HG02678 (cell line): ENCODE results near the gene CIITA.
"Not testable (repeated sequence)": the region's sequence is repeated elsewhere in the genome, so short reads cannot be mapped to it uniquely, and the experiment has no call there.

Experiments
- ATAC-seq: cut with Tn5 transposase; IDR thresholded peaks from one replicate; pipeline ENCODE4 v1.9.1; 2021; ENCODE audit warnings: mild to moderate bottlenecking, moderate library complexity; ENCODE audit not compliant: unreplicated experiment

Gene CIITA

DNA sequence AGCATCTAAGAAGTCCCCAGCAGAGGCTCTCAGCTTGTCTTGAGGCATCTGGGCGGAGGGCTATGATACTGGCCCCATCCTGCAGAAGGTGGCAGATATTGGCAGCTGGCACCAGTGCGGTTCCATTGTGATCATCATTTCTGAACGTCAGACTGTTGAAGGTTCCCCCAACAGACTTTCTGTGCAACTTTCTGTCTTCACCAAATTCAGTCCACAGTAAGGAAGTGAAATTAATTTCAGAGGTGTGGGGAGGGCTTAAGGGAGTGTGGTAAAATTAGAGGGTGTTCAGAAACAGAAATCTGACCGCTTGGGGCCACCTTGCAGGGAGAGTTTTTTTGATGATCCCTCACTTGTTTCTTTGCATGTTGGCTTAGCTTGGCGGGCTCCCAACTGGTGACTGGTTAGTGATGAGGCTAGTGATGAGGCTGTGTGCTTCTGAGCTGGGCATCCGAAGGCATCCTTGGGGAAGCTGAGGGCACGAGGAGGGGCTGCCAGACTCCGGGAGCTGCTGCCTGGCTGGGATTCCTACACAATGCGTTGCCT is at the start of gene CIITA:
TSS of gene CIITA (plus strand) at position 404 of the 543 bp plus-strand sequence. CDS start at position 533, 129 bp downstream.
- ATAC-seq: peak; percentile 54

DNA sequence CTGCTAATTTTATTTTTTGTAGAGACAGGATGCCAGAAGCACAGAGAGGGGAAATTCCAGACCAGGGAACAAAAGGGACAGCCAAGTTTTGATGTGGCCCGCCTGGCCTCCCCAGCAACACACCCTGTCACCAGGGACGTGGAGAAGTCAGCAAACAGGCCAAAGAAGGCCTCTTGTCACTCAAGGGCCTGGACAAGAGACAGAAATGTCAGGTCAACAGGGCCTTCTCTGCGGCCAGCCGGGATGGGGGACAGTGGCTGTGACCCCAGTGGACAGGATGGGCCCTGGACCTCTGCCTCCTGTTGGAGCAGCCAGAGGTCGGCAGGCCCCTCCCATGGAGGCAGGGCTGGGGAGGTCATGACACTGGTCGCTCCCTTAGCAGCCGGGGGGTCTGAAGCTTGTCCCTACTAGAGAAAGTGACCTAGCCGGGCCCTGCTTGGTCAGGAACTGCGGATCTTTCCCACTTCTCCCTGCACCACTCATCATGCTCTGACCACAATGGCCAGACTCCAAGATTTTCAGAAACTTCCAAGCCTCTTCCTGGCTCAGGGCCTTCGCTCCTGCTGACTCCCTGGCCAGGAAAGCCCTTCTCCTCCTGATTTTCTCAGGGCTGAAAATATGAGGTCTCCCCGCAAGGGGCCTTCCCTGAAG is 49.2 kb upstream of the CIITA start:
- no peak for ATAC-seq

DNA sequence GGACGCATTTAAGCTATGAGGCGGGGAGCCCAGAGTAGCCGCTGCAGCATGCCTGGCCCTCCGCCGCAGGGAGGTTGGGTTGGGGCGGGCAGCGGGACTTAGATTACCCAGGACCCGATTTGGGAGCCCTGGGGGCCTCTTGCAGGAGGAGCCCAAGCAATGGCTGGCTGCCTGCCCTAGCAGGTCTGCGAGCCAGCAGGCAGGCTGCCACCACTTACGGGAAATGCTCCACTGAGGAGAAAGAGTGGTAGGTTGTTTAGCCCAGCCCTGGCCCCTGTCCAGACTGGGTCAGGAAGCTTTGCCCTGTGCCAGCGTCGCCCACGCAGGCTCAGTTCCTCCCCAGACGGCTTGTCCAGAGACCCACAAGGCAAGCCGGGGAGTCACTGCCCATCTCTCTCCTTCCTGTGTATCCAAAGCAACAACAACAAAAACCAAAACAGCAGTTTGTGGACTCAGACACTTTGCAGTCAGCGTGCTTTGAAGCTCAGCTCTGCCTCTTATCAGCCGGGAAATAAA is 48.1 kb upstream of the CIITA start:
- ATAC-seq: no peak

DNA sequence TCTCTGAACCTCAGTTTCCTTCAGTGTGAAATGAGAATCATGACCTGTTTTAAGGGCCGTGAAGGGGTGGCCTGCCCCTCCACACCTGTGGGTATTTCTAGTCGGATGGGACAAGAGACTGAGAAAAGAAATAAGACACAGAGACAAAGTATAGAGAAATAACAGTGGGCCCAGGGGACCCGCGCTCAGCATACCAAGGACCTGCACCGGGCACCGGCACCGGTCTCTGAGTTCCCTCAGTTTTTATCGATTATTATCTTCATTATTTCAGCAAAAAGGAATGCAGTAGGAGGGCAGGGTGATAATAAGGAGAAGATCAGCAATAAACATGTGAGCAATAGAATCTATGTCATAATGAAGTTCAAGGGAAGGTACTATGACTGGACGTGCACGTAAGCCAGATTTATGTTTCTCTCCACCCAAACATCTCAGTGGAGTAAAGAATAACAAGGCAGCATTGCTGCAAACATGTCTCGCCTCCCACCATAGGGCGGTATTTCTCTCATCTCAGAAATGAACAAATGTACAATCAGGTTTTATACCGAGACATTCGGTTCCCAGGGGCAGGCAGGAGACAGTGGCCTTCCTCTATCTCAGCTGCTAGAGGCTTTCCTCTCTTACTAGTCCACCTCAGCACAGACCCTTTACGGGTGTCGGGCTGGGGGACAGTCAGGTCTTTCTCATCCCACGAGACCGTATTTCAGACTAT is 47.5 kb upstream of the CIITA start:
- ATAC-seq: not testable (repeated sequence)

DNA sequence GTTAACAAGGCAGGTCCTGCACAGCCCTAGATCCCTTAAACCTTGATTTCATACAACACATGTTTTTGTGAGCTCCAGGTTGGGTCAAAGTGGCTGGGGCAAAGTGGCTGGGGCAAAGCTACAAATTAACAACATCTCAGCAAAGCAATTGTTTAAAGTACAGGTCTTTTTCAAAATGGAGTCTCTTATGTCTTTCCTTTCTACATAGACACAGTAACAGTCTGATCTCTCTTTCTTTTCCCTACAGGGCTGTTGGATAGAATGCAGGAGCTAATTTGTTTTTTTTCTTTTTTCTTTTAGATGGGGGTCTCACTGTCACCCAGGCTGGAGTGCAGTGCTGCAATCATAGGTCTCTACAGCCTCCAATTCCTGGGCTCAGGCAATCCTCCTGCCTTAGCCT is 46.8 kb upstream of the CIITA start:
- not testable (repeated sequence) for ATAC-seq

GRCh38 chr16:10831894-10832886 is 44.8 kb upstream of the CIITA start:
- no peak for ATAC-seq

DNA sequence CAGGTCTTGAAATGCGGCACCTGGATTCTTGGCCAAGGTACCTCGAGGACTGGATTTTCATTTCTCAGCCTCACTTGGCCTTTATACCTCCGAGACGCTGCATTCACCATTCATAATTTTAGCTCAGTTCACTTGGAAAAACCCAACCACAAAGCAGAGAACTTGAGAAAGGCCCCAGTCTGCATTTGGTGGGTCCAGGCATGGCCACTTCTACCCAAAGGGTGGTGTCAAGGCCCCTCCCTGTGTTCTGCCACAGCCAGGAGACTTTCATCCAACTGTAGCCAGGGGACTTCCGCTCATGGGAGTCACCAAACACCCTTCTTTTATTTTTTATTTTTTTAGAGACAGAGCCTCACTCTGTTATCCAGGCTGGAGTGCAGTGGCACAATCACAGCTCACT is 43.7 kb upstream of the CIITA start:
- ATAC-seq: no peak

- no peak for ATAC-seq
These were observed 42.9 kb upstream of the CIITA start for GRCh38 chr16:10834130-10834529.

- no peak for ATAC-seq
These were observed 42.2 kb upstream of the CIITA start for GRCh38 chr16:10834766-10835165.

GRCh38 chr16:10835281-10835931 is 41.6 kb upstream of the CIITA start:
- peak; percentile 61 for ATAC-seq

DNA sequence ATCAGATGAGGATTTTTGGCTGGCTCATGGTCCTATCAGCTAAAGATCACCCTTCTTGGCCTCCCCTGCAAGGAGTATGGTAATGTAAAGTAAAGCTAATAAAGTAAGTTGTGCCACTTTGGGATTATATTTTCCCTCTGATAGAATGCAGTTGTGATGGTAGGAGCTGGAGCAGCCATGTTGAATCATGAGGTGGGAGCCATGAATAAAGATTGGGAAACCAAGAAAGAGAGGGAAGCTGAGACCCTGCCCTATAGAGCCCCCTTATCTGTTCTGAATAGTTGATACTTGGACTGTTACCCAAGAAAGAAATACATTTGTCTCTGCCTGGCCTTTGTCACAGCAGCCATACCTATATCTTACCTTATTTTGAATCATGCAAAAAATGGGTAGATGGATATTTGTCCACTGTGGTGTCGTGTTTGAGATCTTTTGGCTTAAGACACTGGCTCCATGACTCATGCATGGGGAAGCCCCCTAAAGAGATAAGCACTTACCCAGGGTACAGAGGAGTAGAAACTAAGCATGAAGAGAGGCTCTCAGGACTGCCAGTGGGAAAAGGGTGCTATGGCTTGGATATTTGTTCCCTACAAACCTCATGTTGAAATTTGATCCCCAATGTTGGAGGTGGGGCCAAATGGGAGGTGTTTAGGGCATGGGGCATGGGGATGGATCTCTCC is 40.7 kb upstream of the CIITA start:
- no peak for ATAC-seq

- no peak for ATAC-seq
These were observed 38.3 kb upstream of the CIITA start for GRCh38 chr16:10838621-10839278.

GRCh38 chr16:10839279-10839666 is 37.7 kb upstream of the CIITA start:
- no peak for ATAC-seq

DNA sequence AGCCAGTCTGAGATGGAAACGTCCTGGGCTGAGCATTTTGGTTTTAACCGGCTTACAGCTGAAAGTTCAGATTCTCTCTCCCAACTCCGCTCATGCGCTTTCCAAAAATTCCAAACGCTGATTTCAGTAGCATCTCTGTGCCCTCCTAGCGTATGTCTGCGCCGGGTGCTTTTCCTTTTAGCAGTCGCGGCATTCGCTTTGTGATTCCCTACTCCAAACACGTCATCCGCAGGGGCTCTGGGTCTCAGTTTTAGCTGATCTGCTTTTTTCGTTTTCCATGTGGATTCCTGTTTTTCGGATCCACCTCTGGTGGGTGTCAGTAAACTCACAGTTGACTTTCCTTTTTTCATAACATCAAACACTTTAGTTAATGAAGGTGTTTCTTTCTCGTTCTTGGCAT is 36.3 kb upstream of the CIITA start:
- no peak for ATAC-seq

- ATAC-seq: no peak
These were observed 30.6 kb upstream of the CIITA start for GRCh38 chr16:10846213-10846998.

GRCh38 chr16:10847176-10847575 is 29.8 kb upstream of the CIITA start:
- no peak for ATAC-seq

DNA sequence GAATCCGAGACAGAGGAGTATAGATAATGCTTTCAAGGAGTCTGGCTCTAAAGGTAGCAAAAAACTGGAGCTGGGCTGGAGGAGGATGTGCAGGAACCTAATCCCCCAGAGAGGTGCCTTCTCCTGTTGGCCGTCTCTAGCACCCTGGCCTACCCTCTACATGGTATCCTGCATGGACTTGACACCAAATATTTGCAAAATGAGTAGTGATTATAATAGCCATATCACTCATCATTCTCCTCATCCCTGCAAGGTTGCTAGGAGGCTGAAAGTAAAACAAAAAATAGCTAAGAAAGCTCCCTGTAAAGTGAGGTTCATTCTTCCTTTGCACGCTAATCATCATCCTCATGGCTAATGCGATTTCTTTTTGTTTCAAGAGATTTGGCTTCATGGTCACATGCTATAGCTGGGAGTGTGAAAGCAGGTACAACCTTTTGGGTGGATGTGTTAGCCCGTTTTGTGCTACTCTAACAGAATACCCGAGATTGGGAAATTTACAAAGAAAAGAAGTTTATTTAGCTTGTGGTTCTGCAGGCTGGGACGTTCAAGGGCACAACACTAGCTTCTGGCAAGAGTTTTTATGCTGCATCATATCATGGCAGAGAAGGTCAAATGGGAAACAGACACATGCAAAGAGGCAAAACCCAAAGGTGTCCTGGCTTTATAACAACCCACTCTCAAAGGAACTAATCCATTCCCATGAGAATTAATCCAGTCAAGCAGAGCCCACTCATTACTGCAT is 27.1 kb upstream of the CIITA start:
- no peak for ATAC-seq

- no peak for ATAC-seq
These were observed 26.5 kb upstream of the CIITA start for GRCh38 chr16:10850478-10850850.
